HG03469 (cell line): ENCODE results near the gene UBXN6.

Experiments
- ATAC-seq: cut with Tn5 transposase; IDR thresholded peaks from one replicate; pipeline ENCODE4 v1.9.1; 2021; ENCODE audit warnings: mild to moderate bottlenecking, moderate library complexity, moderate number of reproducible peaks; ENCODE audit not compliant: unreplicated experiment

UBXN6 gene

GRCh38 chr19:4493929-4494690 is 36.5 kb upstream of the UBXN6 start:
- ATAC-seq: no peak

- ATAC-seq: no peak
Measured at GRCh38 chr19:4493104-4493928, 35.7 kb upstream of the UBXN6 start.

- no peak for ATAC-seq
Measured at GRCh38 chr19:4492337-4493103, 34.9 kb upstream of the UBXN6 start.

GRCh38 chr19:4491446-4491845 is 33.9 kb upstream of the UBXN6 start:
- ATAC-seq: no peak

- no peak for ATAC-seq
Measured at GRCh38 chr19:4488496-4488895, 30.9 kb upstream of the UBXN6 start.

GRCh38 chr19:4487572-4487971 is 30.0 kb upstream of the UBXN6 start:
- ATAC-seq: no peak

GRCh38 chr19:4483385-4483784 is 25.8 kb upstream of the UBXN6 start:
- no peak for ATAC-seq

GRCh38 chr19:4482721-4483364 is 25.2 kb upstream of the UBXN6 start:
- ATAC-seq: no peak

- ATAC-seq: no peak
Measured at GRCh38 chr19:4477034-4477801, 19.6 kb upstream of the UBXN6 start.

- no peak for ATAC-seq
Measured at GRCh38 chr19:4474514-4475022, 17.0 kb upstream of the UBXN6 start.

- no peak for ATAC-seq
Measured at GRCh38 chr19:4473763-4474513, 16.3 kb upstream of the UBXN6 start.

- ATAC-seq: no peak
Measured at GRCh38 chr19:4473011-4473762, 15.6 kb upstream of the UBXN6 start.

- ATAC-seq: no peak
Measured at GRCh38 chr19:4472174-4472974, 14.8 kb upstream of the UBXN6 start, which contains the start of gene HDGFL2. HDGFL2 (plus strand) TSS chr19:4472297; CDS start chr19:4472351, 54 bp downstream.

- peak; percentile 70 for ATAC-seq
Measured at GRCh38 chr19:4471403-4472173, 14.0 kb upstream of the UBXN6 start.

- ATAC-seq: no peak
Measured at GRCh38 chr19:4467835-4468234, 10.2 kb upstream of the UBXN6 start.

GRCh38 chr19:4464815-4465581 is 7.4 kb upstream of the UBXN6 start:
- no peak for ATAC-seq
